Vagina (tissue), 2 donors: ENCODE measurements around the gene ZNF783.

Experiments
- CTCF ChIP-seq, 3 experiments: fragments of 450-650 bp in 2 of 3; fragments of 200-600 bp in 1 of 3; sonication (generic) in 1 of 3; IDR thresholded peaks; one replicate each; pipeline ENCODE4 v1.5.1; 2017 to 2019; ENCODE audit warnings: antibody characterized with exemption in 3 of 3, mild to moderate bottlenecking in 2 of 3, moderate library complexity in 2 of 3
- POLR2A ChIP-seq, 2 donors: fragments of 450-650 bp; IDR thresholded peaks; one replicate each; pipeline ENCODE4 v1.6.1; 2017; ENCODE audit warnings: antibody characterized with exemption in 2 of 2, mild to moderate bottlenecking in 2 of 2, moderate library complexity in 2 of 2

- TF ChIP-seq CTCF (IDR thresholded peaks at IDR 0.05) (no peak), POLR2A (IDR thresholded peaks at IDR 0.05) (no peak)
Measured at GRCh38 chr7:149292462-149292823, 30.4 kb downstream of the ZNF783 start.
